ENCODE data around the gene EHMT1.

- TF ChIP-seq FOXK2 (IDR thresholded peaks at IDR 0.05) (no peak), SP1 (IDR thresholded peaks at IDR 0.05) (no peak), HDGF (IDR thresholded peaks at IDR 0.05; ENCODE audit: borderline replicate concordance) (no peak), BHLHE40 (IDR thresholded peaks at IDR 0.05; ENCODE audit: borderline replicate concordance) (no peak), ZNF384 (IDR thresholded peaks at IDR 0.05) (no peak), FOXA1 (IDR thresholded peaks at IDR 0.05) (no peak), FOXM1 (IDR thresholded peaks at IDR 0.05; ENCODE audit: borderline replicate concordance) (no peak), ARNT (IDR thresholded peaks at IDR 0.05) (no peak), TARDBP (IDR thresholded peaks at IDR 0.05) (no peak), ELF4 (IDR thresholded peaks at IDR 0.05) (no peak), NFRKB (IDR thresholded peaks at IDR 0.05) (no peak), LEF1 (IDR thresholded peaks at IDR 0.05; ENCODE audit: borderline replicate concordance) (no peak), SUZ12 (IDR thresholded peaks at IDR 0.05) (no peak), CTBP1 (IDR thresholded peaks at IDR 0.05; ENCODE audit: borderline replicate concordance) (no peak)
These were observed 122.5 kb downstream of the EHMT1 start for GRCh38 chr9:137741330-137741729.

All from HEK293T (cell line).